CD4-positive, alpha-beta T cell treated with Interleukin-21 for 1 hour (primary cell): ENCODE data around the gene GP2.

ENCODE experiments used
- DNase-seq: peaks from one replicate; pipeline ENCODE4 v3.0.0-alpha.2; 2020

GP2 gene

DNA sequence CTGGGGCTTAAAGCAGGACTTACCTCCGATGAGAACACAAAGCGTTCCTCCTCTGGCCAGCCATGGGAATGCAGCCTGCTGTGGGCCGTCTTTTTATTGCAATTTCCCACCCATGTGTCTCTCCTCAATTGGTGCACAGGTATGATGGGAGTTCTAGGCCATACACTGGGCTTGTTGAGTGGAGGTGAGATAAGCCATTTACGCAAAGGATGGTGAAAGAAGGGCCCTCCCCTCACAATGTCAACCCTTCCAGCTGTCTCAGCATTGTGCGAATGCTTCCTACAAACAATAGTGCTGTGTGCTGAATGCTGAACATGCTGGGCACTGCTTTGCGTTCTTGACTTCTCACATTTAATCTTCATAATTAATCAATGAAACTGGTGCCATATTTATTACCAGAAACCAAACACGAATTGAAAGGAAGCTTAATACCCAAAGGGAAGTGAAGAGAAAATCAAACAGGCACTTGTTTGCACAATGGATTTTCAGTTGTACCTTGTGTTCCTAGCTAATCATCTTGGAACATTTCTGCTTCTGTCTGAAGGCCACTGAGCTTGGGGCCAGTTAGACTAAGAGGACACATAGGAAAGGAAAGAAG lies at the start of gene GP2:
GP2 (minus strand) TSS at position 70 of the 598 bp plus-strand sequence. CDS start 1,082 bp downstream, outside the sequence.
- no peak for DNase-seq

DNA sequence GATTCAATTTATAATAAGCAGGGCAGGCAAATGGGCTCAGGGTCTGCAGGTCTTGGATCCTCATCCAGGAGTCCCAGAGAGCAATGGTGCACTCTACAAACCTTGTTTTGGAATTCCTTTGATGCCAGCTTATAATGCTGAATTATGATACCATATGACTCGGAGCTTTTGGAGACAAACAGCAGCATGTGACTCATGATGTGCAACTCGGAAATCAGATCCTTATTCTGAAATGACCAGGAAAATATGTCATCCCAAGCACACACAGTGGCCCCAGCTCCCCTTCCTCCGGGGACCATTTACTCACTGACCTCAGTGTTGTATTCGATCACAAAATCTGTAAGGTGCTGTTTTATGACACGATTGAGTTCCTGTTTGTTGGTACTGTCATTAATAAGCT lies 45.4 kb upstream of the GP2 start:
- no peak for DNase-seq

DNA sequence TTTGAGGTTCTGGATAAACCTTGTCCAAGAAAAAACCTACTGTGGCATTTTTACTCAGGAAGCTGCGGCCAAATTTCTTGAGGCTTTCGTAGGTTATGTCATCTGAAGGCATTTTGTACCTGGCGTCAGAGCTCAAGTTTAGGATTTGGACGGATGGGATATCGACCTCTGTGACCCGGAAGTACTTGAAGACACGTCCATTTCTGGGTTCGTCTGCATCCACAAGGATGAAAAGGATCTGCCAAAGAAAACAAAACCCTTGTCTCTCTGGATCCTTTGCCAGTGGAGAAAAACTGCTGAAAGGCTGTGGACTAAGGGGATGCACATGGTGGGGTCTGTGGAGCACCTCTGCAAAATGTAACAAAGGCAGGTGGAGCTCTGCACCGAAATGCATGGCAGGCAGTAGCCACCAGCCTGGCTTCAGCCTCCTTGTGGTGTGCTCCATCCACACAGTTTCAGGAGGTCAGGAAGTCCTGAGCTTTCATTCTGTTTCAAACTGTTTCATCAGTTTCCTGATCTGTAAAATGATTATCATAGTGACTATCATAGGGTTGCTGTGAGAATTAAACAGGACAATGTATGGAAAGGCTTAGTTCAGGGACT lies 42.2 kb upstream of the GP2 start:
- no peak for DNase-seq

DNA sequence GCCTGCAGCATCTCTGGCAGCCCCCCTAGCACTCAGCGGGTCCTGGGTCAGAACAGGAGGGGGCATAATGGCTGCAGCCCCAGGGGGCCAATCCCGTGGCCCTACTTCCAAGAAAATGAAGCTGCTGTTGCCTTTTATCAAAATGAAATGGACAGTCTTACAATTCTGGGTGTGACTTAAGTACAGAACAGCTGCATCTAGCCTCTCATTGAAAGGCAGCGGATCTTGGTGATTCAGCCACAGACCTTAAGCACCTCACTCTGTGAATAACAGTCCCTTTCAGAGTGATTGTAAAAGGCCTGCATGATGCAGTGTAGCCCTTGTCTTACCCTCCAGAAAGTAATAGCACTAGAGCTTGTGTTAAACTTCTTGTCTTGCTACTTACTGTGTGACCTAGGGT lies 36.7 kb upstream of the GP2 start:
- no peak for DNase-seq

DNA sequence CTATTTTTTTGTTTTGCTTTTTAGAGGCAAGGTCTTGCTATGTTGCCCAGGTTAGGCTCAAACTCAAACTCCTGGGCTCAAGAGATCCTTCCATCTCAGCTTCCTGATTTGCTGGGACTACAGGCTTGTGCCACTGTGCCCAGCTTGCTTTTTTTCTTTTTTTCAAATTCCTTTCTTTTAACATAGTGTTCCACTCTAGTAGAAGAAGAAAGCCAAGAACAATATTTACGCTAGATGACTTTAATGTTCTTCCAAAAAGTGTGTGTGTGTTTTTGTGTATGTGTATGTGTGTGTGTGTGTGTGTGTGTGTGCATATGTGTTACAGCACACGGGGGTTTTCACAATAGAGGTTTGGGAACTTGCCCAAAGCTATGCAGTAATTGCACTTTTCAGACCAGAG lies 35.9 kb upstream of the GP2 start:
- DNase-seq, result no peak

DNA sequence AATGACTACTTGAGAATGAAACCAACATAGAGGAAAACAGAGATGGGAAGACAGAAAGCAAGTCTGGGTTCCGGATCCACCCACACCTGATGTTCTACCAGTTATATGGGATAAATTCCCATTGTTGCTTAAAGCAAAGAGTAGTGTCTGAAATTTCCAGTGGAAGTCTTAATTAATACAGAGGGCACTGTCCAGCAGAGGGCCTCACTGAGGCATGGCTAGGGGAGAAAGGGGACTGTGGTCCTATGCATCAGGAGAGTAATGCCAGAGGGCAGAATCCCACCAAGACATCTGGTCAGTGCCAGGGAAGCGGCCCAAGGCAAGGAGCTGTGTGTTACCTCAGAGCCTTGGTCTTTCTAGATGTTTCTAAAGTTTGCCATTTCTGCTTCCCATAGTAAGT lies 32.7 kb upstream of the GP2 start:
- no peak for DNase-seq

DNA sequence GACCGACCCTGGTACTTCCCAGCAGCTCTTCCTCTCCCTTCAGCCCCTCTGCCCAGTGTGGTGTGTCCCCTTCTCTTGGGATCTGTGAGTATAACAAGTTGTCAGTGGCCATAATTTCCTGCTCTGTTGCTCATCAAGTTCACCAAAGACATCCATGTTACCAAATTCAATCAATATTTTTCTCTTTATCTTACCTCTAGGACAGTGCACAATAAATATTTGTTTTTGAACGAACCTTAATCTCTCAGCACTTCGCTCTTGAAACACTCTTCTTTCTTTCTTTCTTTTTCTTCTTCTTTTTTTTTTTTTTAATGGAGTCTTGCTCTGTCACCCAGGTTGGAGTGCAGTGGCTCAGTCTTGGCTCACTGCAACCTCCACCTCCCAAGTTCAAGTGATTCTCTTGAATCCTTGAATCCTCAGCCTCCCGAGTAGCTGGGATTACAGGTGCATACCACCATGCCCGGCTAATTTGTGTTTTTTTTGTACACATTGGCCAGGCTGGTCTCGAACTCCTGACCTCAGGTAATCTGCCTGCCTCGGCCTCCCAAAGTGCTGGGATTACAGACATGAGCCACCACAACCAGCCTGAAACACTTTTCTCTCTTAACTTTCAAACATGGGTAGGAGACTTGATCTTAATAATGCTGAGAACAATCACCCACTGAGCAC lies 27.9 kb upstream of the GP2 start:
- no peak for DNase-seq

DNA sequence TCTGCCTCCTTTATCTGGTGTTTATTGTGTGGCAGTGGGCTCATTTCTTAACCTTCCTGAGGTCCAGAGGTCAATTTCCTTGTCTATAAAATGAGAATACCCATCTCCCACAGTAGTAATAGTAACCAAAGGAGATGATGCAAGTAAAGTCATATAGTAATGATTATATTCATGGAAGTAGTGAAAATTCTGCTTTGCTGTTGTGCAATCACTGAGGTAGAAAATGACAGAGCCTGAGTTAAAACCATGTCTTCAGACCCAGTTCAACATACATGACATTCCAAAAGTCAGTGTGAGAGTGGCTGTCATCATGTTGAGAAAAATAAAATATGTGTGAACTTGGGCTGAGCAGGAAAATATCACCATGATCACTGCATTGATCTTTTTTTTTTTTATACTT lies 26.1 kb upstream of the GP2 start:
- DNase-seq, result no peak

DNA sequence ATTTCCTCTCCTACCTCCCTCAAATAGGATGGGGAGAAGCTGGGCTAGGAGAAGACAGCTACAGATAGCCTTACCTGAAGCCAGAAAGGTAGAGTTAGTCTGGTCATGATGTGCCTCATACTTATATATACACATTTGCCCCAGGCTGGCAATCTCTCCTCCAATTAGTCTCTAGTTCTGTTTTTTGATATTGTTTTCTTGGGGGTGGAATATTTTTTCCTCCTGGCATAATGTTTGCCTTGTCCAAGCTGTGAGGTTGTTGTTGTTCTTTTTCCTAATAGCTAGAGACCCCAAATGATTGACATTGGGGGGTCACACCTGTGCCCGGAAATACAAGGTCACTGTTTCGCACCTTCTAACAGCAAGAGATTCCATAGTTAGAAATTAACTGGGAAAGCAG lies 25.3 kb upstream of the GP2 start, which contains the start of gene UMOD:
UMOD (minus strand) TSS at position 101 of the 400 bp plus-strand sequence. CDS start 1,978 bp downstream, outside the sequence.
- no peak for DNase-seq

DNA sequence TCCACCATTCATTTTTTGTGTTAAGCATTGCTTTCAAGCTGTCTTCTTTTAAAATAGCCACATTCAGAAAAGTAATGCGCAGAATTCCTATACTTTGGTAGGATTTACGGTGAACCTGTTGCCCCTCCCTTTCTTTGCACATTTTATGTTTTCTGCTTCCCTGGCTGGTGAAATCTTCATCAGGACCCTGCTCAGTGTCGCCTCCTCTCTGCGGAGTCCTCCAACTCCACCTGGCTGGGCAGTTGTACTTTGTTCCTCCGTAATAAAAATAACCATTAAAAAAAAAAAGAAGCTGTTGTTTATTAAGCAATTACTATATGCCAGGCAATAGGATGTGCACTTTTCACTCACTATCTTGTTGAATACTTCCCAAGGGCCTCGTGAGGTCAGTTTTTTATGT lies 22.3 kb upstream of the GP2 start:
- no peak for DNase-seq

DNA sequence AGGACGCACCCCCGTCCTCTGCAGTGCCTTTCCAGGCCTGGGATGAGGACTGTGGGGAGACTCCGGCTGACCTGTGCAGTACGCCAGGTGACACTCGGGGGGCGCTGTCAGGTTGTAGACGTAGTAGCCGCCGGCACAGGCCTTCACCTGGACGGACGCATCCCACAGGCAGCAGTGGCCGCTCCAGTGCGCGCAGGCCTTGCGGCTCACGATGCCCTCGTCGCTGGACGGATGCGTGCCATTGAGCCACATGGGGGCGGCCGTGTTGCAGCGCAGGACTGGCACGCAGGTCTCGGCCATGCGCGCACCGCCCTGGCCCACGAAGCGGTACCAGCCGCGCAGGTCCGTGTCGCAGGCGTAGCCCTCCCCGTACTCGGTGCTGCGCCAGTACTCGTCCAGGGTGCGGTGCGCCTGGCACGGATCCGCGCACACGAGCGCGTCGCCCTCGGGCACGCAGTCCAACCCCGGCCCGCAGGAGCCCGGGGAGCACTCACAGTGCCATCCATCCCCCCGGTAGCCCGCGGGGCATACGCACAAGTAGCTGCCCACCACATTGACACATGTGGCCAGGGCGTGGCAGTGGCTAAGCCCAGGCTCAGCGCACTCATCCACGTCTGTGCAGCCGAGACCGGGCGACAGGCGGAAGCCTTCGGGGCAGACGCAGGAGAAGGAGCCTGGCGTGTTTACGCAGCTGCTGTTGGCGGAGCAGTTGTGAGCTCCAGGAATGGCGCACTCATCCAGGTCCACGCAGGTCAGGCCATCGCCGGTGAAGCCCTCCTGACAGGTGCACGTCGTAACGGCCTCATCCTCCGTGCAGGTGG lies 21.3 kb upstream of the GP2 start:
- DNase-seq, result no peak

DNA sequence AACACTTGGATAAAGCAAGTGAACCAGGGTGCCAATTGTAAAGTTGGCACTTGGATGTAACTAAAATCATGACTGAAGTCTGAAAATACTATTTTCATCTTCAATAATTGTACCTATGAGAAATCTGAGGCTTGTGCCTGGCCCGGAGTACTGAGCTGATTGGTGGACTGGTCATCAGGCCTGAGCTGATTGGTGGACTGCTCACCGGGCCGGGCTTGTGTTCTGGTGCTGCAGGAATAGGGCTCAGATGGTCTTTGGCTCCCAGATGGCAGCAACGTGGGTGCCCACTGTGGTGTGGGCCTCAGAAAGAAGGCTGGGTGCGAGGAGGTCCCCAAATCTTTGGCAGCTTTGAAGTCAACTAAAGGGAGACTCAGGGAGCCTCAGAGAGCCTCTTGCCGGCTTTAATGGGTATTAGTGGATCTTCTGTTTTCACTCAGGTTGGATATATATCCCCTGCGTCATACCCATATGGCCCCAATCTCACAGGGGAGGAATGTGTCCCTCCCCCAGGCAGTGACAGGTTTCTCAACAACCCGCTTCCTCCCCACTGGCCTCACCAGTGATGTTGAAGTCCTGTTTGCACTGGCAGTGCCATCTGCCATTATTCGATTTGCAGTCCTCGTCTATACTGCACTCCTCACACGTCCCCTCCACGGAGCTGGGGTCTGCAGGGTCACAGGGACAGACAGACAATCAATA lies 20.5 kb upstream of the GP2 start:
- DNase-seq, result no peak

DNA sequence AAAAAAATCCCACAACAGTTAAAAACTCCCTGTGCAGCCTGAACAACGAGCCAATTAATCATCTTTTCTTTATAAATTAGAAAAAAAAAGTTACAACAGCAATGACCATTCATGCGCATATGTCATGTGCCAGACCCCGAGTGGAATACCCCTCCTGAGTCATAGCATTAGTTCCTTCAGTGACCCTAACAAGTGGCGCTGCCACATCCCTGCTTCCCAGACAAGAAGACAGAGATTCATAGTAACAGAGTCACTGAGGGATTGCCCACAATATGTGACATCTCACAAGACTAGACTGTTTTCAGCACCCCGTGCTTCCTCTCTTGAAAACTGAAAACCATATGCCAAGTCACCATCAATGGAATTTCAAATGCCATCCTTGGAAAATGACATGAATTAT lies 17.3 kb upstream of the GP2 start:
- DNase-seq, result no peak

DNA sequence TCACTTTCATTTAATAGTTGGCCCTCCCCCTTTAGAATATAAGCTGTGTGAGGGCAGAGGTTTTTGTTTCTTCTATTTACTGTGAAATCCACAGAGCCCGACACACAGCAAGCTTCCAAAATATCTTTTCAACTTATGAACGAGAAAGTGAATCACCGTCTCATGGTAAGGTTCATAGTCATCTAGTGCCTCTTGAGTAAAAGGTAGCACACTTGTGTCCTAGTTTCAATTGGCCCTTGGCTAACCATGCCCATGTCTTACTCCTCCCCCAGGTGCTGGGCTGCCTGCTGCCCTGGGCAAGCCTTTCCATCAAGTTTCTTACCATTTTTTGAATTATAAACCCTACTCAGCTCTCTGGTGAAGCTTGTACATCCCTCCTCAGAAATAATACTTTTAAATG lies 12.4 kb upstream of the GP2 start:
- no peak for DNase-seq

DNA sequence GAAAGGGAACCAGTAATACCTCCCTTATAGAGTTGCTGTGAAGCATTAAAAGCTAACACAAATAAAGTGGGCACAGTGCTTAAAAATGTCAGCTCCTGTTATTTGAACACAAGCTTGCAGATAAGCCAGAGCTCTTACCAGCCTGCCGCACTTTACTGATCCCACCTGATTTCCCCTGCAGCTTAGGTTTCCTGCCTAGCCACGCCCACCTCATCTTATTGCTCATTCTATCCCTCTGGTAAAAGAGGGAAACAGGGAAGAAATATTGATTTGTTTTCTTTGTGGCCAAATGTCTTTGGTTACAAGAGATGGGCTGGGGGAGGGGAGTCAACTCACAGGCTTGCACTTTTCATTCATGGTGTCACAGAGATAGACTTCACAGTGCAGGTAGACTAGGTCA lies 9.6 kb upstream of the GP2 start:
- DNase-seq, result no peak

DNA sequence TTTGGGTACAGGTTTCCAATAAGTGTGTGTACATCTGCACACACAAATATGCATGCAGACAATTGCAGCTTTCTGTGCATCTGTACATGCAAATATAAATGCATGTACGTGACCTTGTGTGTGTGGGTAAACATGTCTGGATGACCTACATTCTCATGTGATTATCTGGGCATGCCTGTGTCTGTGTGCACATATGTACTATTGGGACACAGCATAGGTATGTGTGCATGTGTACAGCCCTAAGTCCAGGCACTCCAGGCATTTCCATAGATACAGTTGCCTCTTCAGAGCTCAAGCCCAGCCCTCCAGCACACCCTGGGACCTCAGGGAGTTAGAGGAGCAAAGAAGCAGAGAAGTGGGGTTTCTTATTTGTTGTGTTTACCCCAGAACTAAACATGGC lies 7.1 kb upstream of the GP2 start:
- no peak for DNase-seq

DNA sequence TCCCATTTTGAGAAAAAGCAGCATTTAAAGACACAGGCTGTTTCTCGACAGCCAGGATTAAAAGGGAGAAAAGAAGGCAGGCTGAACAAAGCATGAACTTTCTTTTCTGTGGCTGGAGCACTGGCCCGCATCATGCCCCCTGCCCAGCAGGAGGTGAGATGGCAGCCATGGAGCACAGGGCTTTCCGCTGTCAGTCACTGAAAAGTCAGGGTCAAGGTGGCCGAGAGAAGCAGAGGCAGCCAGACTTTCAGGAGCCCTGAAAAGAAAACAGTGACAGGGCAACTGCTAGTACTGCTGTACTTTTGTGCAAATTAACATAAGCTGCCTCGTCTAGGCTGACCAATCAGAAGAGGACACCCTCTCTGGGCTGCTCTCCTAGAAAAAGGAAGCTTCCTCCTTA lies 5.8 kb upstream of the GP2 start:
- no peak for DNase-seq

DNA sequence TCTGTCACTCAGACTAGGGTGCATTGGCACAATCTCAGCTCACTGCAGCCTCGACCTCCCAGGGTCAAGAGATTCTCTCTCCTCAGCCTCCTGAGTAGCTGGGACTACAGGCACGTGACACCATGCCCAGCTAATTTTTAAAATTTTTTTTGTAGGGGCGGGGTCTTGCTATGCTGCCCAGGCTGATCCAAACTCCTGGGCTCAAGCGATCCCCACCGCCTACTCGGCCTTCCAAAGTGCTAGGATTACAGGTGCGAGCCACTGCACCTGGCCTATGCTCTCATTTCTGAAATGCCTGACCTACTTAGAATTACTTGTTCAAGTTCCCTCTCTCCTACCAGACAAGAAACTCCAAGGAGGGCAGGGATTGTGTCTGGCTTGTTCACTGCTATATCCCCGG lies 5.1 kb upstream of the GP2 start:
- DNase-seq, result no peak

DNA sequence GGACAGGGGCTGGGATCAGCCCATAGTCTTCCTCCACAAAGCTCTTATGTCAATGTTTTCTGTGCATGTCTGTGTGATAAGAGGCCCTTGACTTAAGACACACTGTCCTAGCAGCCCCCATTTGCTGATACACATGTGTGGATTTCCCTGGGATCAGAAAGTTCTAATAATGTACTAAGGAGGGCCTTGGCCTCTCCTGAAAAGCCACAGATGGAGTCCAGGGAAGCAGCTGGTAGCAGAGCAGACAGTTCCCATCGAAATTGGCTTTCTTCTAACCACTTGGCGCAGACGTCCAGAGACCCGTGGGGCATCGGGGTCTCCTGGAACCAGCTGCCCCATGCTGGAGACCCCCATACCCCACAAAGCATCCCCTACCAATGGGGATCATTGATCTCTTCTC lies 4.3 kb upstream of the GP2 start:
- DNase-seq, result no peak

DNA sequence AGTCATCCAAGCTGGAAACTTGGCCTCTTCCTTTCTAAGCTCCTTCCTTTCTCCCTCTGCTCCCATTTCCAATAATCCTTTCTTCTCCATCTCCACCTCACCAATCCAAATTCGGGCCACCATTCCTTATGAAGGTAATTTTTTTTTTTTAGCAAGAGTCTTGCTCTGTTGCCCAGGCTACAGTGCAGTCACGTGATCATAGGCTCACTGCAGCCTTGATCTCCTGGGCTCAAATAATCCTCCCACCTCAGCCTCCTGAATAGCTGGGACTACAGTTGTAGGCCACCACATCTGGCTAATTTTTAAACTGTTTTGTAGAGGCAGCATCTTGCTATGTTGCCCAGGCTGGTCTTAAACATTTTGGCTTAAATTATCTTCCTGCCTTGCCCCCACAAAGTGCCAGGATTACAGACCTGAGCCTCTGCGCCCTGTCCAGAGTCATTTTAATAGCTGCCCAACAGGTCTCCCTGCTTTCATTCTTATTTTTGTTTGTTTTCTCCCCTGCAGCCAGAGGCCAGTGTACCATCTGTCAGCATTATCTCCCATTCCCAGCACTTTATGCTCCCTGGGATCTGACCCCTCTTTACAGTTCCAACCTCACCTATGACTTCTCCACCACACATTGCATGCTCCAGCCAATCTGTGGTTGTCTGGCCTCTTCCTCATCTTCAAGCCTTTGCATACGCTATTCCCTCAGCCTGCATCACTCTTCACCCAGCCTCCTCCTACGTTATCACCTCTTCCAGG lies 2.3 kb upstream of the GP2 start:
- DNase-seq, result no peak

DNA sequence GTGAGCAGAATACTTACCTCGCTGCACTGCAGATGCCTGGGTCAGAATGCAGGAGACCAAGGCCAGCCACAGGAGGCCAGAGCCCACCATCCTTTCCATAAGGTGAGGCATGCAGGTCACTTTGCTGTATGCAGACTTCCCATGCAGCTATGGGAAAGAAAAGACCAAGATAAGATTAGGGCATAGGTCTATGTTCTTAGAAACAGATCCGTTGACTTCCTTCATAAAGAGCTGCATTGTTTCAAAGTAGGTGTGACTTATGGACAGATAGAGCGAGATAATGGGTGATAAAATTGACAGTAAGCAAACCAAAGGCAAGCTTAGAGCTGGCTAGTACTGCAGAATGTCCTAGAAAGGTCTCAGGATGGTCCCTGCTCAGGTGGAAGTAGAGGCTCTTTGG lies 992 bp downstream of the GP2 start:
- no peak for DNase-seq

DNA sequence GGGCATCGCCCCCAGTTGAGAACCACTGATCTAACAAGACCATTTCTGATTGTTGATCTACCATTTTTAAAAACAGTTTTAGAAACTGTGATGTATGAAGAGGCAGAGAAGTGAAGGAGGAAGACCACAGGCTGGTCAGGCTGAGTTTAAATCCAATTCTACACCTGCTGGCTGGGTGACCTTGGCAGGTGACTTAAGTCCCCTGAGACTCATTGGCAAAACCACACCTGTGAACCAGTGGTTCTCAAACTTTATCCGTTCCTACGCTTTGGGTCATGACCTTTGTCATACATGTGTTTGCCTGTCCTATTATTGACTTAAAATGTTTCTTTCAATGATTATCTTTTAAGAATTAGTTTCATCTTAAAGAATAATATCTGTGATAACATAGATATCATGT lies 2.3 kb downstream of the GP2 start:
- DNase-seq, result no peak
